ENCODE data around the gene ISX.

The ISX gene

GRCh38 chr22:35053060-35053835 is 12.7 kb upstream of the ISX start:
- no peak for DNase-seq

- DNase-seq: no peak
Measured at GRCh38 chr22:35054064-35054463, 11.9 kb upstream of the ISX start.

GRCh38 chr22:35056486-35056885 is 9.5 kb upstream of the ISX start:
- DNase-seq: no peak

- no peak for DNase-seq
Measured at GRCh38 chr22:35057155-35057554, 8.8 kb upstream of the ISX start.

DNA sequence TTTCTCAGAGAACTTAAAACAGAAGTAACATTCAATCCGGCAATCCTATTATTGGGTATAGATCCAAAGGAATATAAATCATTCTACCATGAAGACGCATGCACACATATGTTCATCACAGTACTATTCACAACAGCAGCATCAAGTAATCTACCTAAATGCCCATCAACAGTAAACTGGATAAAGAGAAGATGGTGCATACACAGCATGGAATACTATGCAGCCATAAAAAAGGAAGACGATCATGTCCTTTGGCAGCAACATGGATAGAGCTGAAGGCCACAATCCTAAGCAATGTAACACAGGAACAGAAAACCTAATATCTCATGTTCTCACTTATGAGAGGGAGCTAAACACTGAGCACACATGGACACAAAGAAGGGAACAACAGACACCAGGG is 6.3 kb upstream of the ISX start:
- no peak for DNase-seq

DNA sequence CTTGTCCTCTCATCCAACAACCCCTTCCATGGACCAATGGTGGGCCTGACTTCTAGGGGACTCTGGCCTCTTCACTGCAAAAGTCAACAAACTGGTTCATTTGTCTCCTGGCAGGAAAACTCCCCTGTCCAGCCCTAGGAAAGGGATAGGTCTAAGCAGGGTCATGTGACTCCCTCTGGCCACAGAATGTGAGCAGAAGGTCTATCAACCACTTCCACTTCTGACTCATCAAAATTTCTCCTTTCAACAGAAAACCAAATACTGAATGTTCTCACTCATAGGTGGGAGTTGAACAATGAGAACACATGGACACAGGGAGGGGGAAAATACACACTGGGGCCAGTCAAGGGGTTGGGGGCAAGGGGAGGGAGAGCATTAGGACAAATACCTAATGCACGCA is 1.3 kb upstream of the ISX start:
- no peak for DNase-seq

DNA sequence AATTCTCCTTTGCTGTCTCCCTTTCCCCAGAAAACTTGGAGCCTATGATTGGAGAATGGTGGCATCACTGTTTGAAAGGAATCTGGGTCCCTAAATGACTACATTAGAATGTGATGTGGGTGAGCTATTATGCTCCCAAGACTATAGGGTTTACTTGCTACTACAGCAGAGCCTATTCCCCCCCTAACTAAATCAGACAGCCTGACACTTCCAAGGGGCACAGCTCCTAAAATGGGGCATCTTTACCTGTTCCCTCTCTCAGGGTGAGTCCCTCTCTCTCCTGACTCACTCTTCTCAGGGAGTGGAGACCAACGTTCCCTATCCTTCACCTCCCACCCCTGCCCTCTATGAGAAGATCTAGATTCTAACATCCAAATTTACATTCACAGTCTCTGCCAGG is 775 bp upstream of the ISX start:
- DNase-seq: no peak

- no peak for DNase-seq
Measured at GRCh38 chr22:35066768-35067167, 810 bp downstream of the ISX start.

DNA sequence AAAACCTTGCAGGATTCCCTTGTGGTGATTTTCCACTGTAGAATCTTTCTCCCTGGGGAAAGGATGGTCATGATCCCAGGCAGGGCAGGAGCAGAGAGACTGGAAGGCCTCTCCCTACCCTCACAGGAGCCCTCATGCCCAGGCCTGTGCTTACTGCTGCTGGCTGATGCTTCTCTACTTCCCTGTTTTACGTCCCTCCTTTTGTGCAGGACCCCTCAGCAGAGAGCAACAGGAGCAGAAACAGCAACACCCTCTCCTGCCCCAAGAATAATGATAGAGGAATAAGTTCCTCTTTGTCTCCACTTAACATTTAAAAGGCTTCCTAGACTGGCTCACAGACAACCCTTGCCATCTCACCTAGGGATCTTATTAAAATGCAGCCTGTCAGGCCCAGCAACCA is 3.6 kb downstream of the ISX start:
- no peak for DNase-seq

- DNase-seq: no peak
Measured at GRCh38 chr22:35070451-35071093, 4.6 kb downstream of the ISX start.

DNA sequence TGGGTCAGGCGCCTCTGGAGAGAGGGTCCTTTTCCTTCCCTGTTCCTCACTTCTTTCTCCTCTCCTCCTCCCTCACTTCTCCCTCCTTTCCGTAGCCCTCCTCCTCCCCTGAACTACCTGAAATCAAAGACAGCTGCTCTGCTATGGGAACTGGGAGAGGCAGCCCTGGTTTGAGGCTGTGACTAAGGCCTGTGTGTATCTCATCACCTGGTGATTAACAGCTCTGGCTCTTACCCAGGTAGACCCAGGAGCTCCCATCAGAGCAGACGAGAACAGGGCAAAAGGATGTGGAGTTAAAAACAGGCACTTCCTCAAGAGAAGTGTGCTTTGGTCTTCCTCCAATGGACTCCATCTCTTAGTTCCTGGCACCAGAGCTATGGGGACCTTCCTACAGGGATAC is 5.8 kb downstream of the ISX start:
- DNase-seq: no peak

DNA sequence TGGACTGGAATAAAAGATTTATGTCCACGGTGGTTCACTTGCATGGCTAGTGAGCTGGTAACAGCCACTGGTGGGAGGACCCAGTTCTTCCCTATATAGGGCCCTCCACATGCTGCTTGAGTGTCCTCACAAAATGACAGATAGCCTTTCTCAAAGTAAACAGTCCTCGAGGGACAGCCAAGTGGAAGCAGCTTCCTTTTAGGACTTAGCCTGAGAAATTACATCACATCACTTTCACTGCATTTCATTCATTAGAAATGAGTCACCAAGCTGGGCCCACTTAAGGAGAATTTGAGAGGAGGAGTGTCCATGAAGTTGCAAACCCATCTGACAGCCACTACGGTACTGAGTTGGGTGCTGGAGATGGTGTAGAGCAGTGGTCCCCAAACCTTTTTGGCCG is 7.0 kb downstream of the ISX start:
- DNase-seq: no peak

DNA sequence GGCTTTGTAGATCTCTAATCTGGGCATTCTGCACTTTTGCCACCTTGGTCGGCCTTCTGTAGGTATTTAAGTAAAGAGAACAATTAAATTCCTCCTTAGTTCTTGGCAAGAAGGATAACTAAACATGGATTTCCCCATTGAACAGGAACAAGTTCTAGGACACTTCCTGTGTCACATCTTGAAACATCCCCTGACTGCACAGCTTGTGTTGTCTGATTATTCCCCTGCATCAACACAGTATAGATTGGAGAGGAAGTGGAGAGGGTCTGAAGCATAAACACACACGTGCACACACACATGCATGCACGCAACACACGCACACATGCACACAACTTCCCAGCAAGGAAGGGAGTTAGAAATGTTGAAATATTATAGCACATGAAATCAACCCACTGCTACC is 8.6 kb downstream of the ISX start:
- DNase-seq: no peak

- no peak for DNase-seq
Measured at GRCh38 chr22:35076630-35077029, 10.7 kb downstream of the ISX start.

DNA sequence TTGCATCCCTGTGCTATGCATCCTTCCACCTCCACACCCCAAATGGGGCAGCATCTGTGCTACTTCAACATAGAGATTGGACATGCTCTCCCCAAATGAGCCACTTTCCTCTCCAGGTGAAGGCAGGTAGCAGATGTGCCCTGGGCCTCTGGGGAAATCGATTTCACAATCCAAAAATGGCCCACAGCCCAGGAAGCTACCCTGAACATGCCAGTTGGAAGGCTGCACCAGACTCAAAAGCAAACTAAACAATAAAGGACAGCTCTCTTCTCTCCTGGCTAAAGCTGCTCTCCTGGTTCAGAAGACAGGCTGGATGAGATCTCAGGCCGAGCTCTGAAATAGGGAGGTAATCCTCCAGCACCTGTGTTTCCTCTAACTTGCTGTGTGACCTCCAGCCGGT is 19.7 kb downstream of the ISX start:
- DNase-seq: no peak

GRCh38 chr22:35089139-35089538 is 23.2 kb downstream of the ISX start:
- DNase-seq: no peak

DNA sequence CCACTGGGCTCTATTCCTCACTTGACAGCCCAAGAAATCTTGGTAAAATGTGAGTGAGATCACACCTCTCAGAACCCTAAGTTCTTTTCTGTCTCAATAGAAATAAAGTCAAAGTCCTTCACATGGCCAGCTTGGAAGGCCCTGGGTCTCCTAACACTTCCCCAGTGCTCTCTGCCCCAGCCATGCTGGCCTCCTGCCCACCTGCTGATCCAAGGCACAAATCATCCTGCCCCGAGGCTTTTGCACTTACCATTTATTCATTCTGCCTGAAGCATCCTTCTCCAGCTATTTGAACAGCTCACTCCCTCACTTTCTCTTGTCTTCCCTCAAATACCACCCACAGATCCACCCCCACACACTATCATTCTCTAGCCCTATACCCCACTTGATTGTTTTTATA is 26.4 kb downstream of the ISX start:
- no peak for DNase-seq

DNA sequence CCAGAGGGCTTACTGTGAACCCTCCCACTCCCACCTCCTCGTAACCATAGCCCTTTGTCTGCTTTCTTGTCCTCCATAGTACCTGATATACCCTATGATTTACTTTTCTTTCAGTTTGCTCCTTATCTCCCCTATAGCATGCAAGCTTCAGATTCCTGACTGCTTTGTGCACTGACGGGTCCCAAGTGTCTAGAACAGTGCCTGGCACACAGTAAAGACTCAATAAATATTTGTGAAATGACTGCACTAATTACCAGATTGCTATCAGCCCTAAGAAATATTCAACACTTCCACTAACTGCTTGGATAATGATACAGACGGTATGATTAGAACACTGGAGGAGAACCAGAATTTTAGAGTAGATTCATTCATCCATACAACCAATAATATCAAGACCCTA is 33.0 kb downstream of the ISX start:
- no peak for DNase-seq

- DNase-seq: no peak
Measured at GRCh38 chr22:35099883-35100282, 33.9 kb downstream of the ISX start.

GRCh38 chr22:35102663-35103062 is 36.7 kb downstream of the ISX start:
- DNase-seq: no peak

DNA sequence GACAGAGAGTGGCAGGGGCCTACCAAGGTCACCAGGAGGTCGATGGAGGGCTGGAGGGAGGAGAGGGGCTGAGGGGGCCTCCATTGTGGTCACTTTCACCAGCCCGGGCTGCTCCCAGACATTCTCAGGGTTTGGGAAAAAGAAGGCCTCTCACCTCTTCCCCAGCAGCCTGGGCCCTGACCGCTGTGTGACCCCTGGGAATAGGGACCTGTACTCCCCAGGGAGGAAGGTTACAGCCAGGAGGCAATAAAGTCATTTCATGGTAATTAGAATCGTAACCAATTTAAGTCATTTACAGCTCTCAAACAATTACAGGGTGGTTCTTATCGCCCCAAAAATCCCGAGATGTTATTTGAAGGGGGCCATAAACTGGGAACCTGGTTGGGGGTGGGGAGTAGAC is 37.8 kb downstream of the ISX start:
- no peak for DNase-seq

- no peak for DNase-seq
Measured at GRCh38 chr22:35104491-35104890, 38.5 kb downstream of the ISX start.

GRCh38 chr22:35109616-35110015 is 43.7 kb downstream of the ISX start:
- DNase-seq: no peak

DNA sequence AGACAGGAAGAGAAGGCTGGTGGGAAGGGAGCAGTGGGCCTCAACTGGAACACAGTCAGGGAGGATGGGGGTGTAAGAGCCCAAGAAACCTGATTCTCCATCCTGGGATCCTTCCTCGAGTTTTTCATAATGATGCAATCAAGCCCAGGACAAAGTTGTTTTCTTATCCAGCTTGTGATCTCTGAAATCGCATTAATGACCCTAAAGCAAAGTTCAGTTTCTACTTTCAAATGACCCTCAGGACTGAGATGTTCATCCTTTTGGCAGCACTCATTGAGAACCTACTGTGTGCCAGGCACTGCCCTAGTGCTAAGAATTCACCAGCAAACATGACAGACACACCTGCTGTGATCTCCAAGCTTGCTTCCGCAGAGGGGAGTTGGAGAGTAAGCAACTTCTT is 45.3 kb downstream of the ISX start:
- no peak for DNase-seq

DNA sequence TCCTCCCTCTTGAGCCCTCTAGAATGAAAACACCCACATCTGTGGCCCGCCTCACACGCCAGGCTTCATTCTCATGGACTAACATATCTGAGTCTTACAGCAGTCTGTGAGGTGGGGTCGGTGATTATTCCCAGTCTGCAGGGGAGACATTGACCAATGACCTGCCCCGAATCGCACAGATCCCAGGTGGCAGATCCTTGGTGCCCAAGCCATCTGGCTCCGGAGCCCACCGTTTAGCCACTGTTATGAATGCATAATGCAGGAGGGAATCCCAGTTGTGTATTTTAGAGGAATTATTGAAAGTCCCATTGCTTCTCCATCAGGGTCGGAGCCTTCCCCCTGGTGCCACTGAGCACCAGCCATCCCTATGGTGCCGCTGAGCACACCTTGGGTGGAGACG is 47.4 kb downstream of the ISX start:
- DNase-seq: no peak
